Karpas-422 (cell line): ENCODE data around the gene ST6GALNAC6. TPM values are rescaled to one million over a fixed set of nuclear protein-coding genes. Genes with fewer than 3 reads are reported as not detected.
A peak's percentile ranks its signal among the peaks of the same experiment; 100 is the strongest.

Source experiments
- DNase-seq: peaks from one replicate; pipeline ENCODE4 v3.0.0-alpha.2; 2015
- H2AFZ ChIP-seq: fragments of 200-600 bp; sonication (generic); 2 replicates; pipeline ENCODE4 v1.6.1; 2014; ENCODE audit warnings: antibody characterized with exemption, low read length, mixed read lengths
- H3K27ac ChIP-seq: fragments of 200-600 bp; sonication (generic); 2 replicates; pipeline ENCODE4 v1.5.1; 2014; ENCODE audit warnings: mild to moderate bottlenecking, low read length, moderate library complexity
- H3K27me3 ChIP-seq: fragments of 200-600 bp; sonication (generic); 2 replicates; pipeline ENCODE4 v1.6.1; 2014; ENCODE audit warnings: low read length, mixed read lengths
- H3K36me3 ChIP-seq: fragments of 200-600 bp; sonication (generic); 2 replicates; pipeline ENCODE4 v1.6.1; 2014; ENCODE audit warnings: low read length, mixed read lengths; ENCODE audit not compliant: insufficient read depth
- H3K4me1 ChIP-seq: fragments of 200-600 bp; sonication (generic); 2 replicates; pipeline ENCODE4 v1.6.1; 2014; ENCODE audit warnings: mild to moderate bottlenecking, low read length, mixed read lengths
- H3K4me2 ChIP-seq: fragments of 200-600 bp; sonication (generic); 2 replicates; pipeline ENCODE4 v1.6.1; 2014; ENCODE audit warnings: low read length, low read depth, mild to moderate bottlenecking; ENCODE audit not compliant: poor library complexity, severe bottlenecking
- H3K4me3 ChIP-seq: fragments of 200-600 bp; sonication (generic); 2 replicates; pipeline ENCODE4 v1.5.1; 2014; ENCODE audit warnings: mild to moderate bottlenecking, antibody characterized with exemption, low read length, mixed read lengths
- H3K79me2 ChIP-seq: fragments of 200-600 bp; sonication (generic); 2 replicates; pipeline ENCODE4 v1.6.1; 2014; ENCODE audit warnings: mild to moderate bottlenecking, low read length, mixed read lengths
- H3K9ac ChIP-seq: fragments of 200-600 bp; sonication (generic); 2 replicates; pipeline ENCODE4 v1.6.0; 2014; ENCODE audit warnings: low read length
- H3K9me2 ChIP-seq: fragments of 200-600 bp; sonication (generic), shearing (Covaris generic); replicated peaks from 2 replicates; pipeline ENCODE4 v1.6.0; 2014; ENCODE audit warnings: mild to moderate bottlenecking, low read length, moderate library complexity; ENCODE audit not compliant: insufficient read depth
- H3K9me3 ChIP-seq: fragments of 300-700, 200-600 bp; sonication (generic); 2 replicates; pipeline ENCODE4 v1.6.1; 2014; ENCODE audit warnings: low read length, mixed read lengths
- H4K20me1 ChIP-seq: fragments of 200-600 bp; sonication (generic); 2 replicates; pipeline ENCODE4 v1.6.1; 2014; ENCODE audit warnings: mild to moderate bottlenecking, antibody characterized with exemption, low read length, low read depth; ENCODE audit not compliant: insufficient read depth
- total RNA-seq: library from RNA; depleted of rRNA; stranded (reverse); fragments of >200 nt; shearing (Covaris generic); gene quantifications from 2 replicates; pipeline ENCODE4 v1.2.3, GENCODE V29; 2014; ENCODE audit warnings: low replicate concordance

The ST6GALNAC6 gene
- total RNA-seq, 1 experiment from 2014 or later = 21.7 TPM

GRCh38 chr9:127916720-127917581 lies 17.5 kb upstream of the ST6GALNAC6 start, which contains the start of gene ST6GALNAC4:
Gene ST6GALNAC4 (minus strand): TSS chr9:127917041. CDS start chr9:127916419, 622 bp downstream.
- Histone ChIP-seq H2AFZ (peak within 1 kb of the TSS; percentile 66; the same call in 1 of the 2 replicates), H3K9me3 (no peaks in the 10 kb centered on the region)

GRCh38 chr9:127915801-127916719 lies 16.7 kb upstream of the ST6GALNAC6 start:
- Histone ChIP-seq H3K27ac (peak overlapping the region; percentile 88), H3K4me2 (peak overlapping the region; percentile 76), H3K27me3 (no peaks in the 10 kb centered on the region), H3K9ac (peak overlapping the region; percentile 84), H3K4me3 (peak overlapping the region; percentile 79), H2AFZ (no peak overlapping the region), H4K20me1 (no peaks in the 10 kb centered on the region), H3K4me1 (peaks cover 44% of the 10 kb centered on the region), H3K36me3 (0 out of 2 replicates have a peak, but pooled peaks cover 8% of the 10 kb centered on the region), H3K9me3 (no peaks in the 10 kb centered on the region), H3K79me2 (peaks cover 17% of the 10 kb centered on the region), H3K9me2 (no peaks in the 10 kb centered on the region)
- DNase-seq = peak; percentile 90

More at GRCh38 chr9:127916720-127917581, 17.5 kb upstream of the ST6GALNAC6 start, which contains the start of gene ST6GALNAC4:
- Histone ChIP-seq H3K4me1 (peaks cover 39% of the 10 kb centered on the region), H3K27ac (peak within 1 kb of the TSS; percentile 88), H4K20me1 (no peaks in the 10 kb centered on the region), H3K79me2 (peaks cover 17% of the 10 kb centered on the region), H3K27me3 (no peaks in the 10 kb centered on the region), H3K9me2 (no peaks in the 10 kb centered on the region), H3K9ac (peak within 1 kb of the TSS; percentile 84), H3K4me2 (peak within 1 kb of the TSS; percentile 76), H3K4me3 (peak within 1 kb of the TSS; percentile 79), H3K36me3 (0 out of 2 replicates have a peak, but pooled peaks cover 8% of the 10 kb centered on the region)
- DNase-seq = peak; percentile 97

- peak overlapping the region; percentile 76 for H3K4me2 ChIP-seq
- peak overlapping the region; percentile 88 for H3K27ac ChIP-seq
- H3K36me3 ChIP-seq = 0 out of 2 replicates have a peak, but pooled peaks cover 8% of the 10 kb centered on the region
- H3K4me1 ChIP-seq = peaks cover 46% of the 10 kb centered on the region
- H3K4me3 ChIP-seq = peak overlapping the region; percentile 79
- H4K20me1 ChIP-seq = no peaks in the 10 kb centered on the region
- peaks cover 17% of the 10 kb centered on the region for H3K79me2 ChIP-seq
- no peaks in the 10 kb centered on the region for H3K9me3 ChIP-seq
- H3K27me3 ChIP-seq = no peaks in the 10 kb centered on the region
- peak overlapping the region; percentile 21; the same call in 1 of the 2 replicates for H2AFZ ChIP-seq
- DNase-seq = no peak
- no peaks in the 10 kb centered on the region for H3K9me2 ChIP-seq
- H3K9ac ChIP-seq = peak overlapping the region; percentile 84
These were observed 15.9 kb upstream of the ST6GALNAC6 start for GRCh38 chr9:127915325-127915752.

- Histone ChIP-seq H3K36me3 (peaks cover 8% of the 10 kb centered on the region; the same call in 1 of the 2 replicates), H3K27me3 (no peaks in the 10 kb centered on the region), H3K9ac (no peak overlapping the region), H3K4me1 (peaks cover 46% of the 10 kb centered on the region), H3K9me3 (no peaks in the 10 kb centered on the region), H2AFZ (no peak overlapping the region), H3K9me2 (no peaks in the 10 kb centered on the region), H3K27ac (no peak overlapping the region), H3K4me2 (no peak overlapping the region), H3K79me2 (peaks cover 17% of the 10 kb centered on the region), H3K4me3 (no peak overlapping the region), H4K20me1 (no peaks in the 10 kb centered on the region)
- DNase-seq = no peak
These were observed 14.3 kb upstream of the ST6GALNAC6 start for GRCh38 chr9:127913682-127914081.

- no peaks in the 10 kb centered on the region for H3K9me2 ChIP-seq
- no peak overlapping the region for H3K9ac ChIP-seq
- DNase-seq = no peak
- H3K4me3 ChIP-seq = no peak overlapping the region
- H2AFZ ChIP-seq = no peak overlapping the region
- H3K27ac ChIP-seq = no peak overlapping the region
- H3K79me2 ChIP-seq = peaks cover 17% of the 10 kb centered on the region
- no peaks in the 10 kb centered on the region for H3K27me3 ChIP-seq
- peaks cover 41% of the 10 kb centered on the region for H3K4me1 ChIP-seq
- no peaks in the 10 kb centered on the region for H4K20me1 ChIP-seq
- no peaks in the 10 kb centered on the region for H3K9me3 ChIP-seq
- H3K36me3 ChIP-seq = peaks cover 11% of the 10 kb centered on the region; the same call in 1 of the 2 replicates
- no peak overlapping the region for H3K4me2 ChIP-seq
These were observed 13.5 kb upstream of the ST6GALNAC6 start for GRCh38 chr9:127912882-127913281.

GRCh38 chr9:127912296-127912695 lies 12.9 kb upstream of the ST6GALNAC6 start:
- Histone ChIP-seq H3K79me2 (peaks cover 17% of the 10 kb centered on the region), H3K4me2 (no peak overlapping the region), H3K4me3 (no peak overlapping the region), H3K36me3 (peaks cover 11% of the 10 kb centered on the region; the same call in 1 of the 2 replicates), H3K4me1 (peaks cover 35% of the 10 kb centered on the region), H3K27me3 (no peaks in the 10 kb centered on the region), H3K9me3 (no peaks in the 10 kb centered on the region), H4K20me1 (no peaks in the 10 kb centered on the region), H3K27ac (no peak overlapping the region), H2AFZ (no peak overlapping the region), H3K9me2 (no peaks in the 10 kb centered on the region), H3K9ac (no peak overlapping the region)
- DNase-seq = no peak

- Histone ChIP-seq H3K4me3 (no peak overlapping the region), H3K9me2 (no peaks in the 10 kb centered on the region), H3K79me2 (peaks cover 7% of the 10 kb centered on the region), H3K27me3 (no peaks in the 10 kb centered on the region), H2AFZ (no peak overlapping the region), H3K9ac (no peak overlapping the region), H3K36me3 (peaks cover 11% of the 10 kb centered on the region; the same call in 1 of the 2 replicates), H3K9me3 (no peaks in the 10 kb centered on the region), H4K20me1 (no peaks in the 10 kb centered on the region), H3K4me1 (peaks cover 34% of the 10 kb centered on the region), H3K27ac (peak overlapping the region; percentile 38; the same call in 1 of the 2 replicates), H3K4me2 (no peak overlapping the region)
- no peak for DNase-seq
These were observed 11.3 kb upstream of the ST6GALNAC6 start for GRCh38 chr9:127910613-127911205.
